ENCODE measurements around the gene TRAF3IP3.
A peak's percentile ranks its signal among the peaks of the same experiment; 100 is the strongest.

Gene TRAF3IP3

DNA sequence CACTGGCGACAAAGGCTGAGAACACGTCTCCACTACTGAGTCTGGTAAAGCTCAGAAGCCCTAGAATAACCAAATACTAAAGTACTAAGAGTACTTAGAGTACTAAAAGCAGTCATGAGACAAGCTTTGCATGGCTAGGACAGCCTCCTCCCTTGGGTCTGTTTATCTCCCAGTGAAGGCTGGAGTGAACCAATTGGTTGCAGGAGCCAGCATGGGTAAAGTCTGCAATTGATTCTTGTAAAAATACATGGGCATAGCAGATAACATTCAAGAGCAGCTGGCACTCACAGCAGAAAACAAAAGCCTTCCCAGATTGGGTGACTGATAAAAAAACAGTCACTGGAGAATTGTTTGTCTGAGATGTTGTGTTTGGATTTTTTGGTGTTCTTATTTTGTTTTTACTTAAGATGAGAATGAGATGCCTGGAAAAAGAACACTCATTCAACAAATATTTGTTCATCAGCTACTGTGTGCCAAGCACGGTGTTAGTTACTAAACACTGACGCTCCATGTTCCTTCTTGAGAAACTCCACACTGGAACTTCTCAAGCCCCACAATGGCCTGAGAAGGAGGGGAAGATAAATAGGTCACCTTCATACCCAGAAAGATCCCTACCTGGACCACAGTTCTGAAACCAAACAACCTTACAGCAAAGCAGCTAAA, 46.4 kb downstream of the TRAF3IP3 start:
- no peak for DNase-seq

GRCh38 chr1:209802780-209803152, 46.9 kb downstream of the TRAF3IP3 start:
- DNase-seq: no peak

- no peak for DNase-seq
Measured at GRCh38 chr1:209803568-209803967, 47.7 kb downstream of the TRAF3IP3 start.

DNA sequence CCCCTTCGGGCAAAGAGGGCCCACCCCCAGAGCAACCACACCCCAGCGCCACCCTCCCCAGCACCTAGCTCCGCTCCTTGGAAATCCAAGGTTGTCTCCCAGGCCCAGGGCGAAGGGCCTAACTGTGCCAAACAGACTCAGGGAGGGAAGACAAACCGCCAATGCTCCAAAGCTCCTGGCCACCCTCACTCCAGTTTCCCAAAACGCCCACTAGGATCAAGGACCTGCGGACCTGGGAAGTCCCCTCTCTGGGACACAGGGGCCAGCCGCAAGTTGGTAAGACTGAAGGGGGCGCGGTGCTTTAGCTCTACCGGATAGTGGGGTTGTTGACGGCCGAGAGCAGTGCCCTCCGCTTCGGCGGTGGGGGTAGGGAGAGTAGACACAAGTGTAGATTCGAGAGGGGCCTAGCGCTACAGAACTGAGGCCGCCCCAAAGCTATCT, 49.5 kb downstream of the TRAF3IP3 start:
- no peak for DNase-seq

GRCh38 chr1:209805875-209806760, 50.3 kb downstream of the TRAF3IP3 start, which contains the start of gene IRF6:
Gene IRF6 (minus strand): TSS chr1:209806142. CDS start chr1:209801413, 4,729 bp downstream.
- peak; percentile 42 to 76 for DNase-seq

GRCh38 chr1:209807509-209807908, 51.7 kb downstream of the TRAF3IP3 start:
- DNase-seq: no peak

- DNase-seq: no peak
Measured at GRCh38 chr1:209808059-209808581, 52.3 kb downstream of the TRAF3IP3 start.

GRCh38 chr1:209809611-209810010, 53.8 kb downstream of the TRAF3IP3 start:
- DNase-seq: no peak

- no peak for DNase-seq
Measured at GRCh38 chr1:209810783-209811182, 54.9 kb downstream of the TRAF3IP3 start.

GRCh38 chr1:209813902-209814301, 58.0 kb downstream of the TRAF3IP3 start:
- DNase-seq: no peak

GRCh38 chr1:209815490-209815889, 59.6 kb downstream of the TRAF3IP3 start:
- DNase-seq: no peak

- no peak for DNase-seq
Measured at GRCh38 chr1:209815931-209816341, 60.1 kb downstream of the TRAF3IP3 start.

DNA sequence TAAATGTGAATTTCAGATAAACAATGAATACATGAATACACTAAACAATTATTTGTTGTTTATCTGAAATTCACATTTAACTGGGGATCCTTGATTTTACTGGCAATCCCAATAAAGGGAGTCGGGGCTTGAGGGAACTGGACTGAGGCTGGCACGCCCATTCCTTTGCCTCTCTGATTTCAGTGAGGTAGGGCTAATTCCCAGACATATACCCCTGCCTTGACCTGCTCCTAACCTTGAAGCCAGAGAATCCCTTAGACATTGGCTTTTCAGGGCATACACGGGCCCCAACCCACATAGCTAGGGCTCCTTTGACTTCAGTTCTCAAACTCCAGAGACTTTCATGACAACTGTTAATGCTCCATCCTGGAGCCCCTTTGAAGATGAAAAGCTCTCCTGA, 61.1 kb downstream of the TRAF3IP3 start:
- no peak for DNase-seq

- DNase-seq: no peak
Measured at GRCh38 chr1:209817691-209818090, 61.8 kb downstream of the TRAF3IP3 start.

GRCh38 chr1:209819058-209819457, 63.2 kb downstream of the TRAF3IP3 start:
- no peak for DNase-seq

- no peak for DNase-seq
Measured at GRCh38 chr1:209820986-209821385, 65.1 kb downstream of the TRAF3IP3 start.

- no peak for DNase-seq
Measured at GRCh38 chr1:209822706-209823105, 66.9 kb downstream of the TRAF3IP3 start.

DNA sequence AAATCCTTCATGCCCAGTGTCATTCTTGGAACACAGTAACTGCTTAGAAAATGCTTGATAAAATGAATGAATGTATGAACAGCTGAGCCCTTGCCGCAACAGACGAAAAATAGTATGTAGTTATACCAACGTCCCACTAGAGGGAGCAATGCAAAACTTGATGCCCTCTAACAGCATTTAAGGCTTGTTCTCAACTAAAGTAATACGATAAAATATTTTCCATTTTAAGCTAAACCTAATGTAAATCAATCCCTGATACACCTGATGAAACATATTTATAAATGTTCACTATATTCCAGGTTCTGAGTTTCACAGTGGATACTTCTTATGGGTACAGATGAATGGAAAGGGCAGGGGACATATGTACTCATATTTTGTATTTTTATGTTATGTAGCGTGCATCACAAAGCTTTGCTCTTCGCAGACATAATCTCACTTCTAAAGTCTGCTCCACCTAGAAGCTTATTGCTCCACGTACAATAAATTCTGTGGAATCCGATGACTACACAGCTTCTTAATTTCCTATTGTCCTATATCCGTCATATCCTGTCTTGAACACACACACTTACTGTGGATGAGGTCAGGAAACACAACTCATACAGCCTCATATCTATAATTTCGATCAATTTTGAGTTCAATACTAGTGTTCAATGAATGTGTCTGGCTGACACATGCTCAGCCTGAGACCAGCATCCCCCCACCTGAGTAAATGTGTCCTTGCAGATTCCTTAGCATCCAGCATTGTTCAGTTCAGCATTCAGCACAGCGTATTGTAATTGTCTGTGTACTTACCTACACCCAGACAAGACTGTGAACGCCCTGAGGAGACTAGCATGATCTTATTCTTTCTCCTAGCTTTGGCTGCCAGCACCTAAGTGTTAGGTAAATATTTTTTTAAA, 67.5 kb downstream of the TRAF3IP3 start:
- DNase-seq: peak in 1 of 2 donors; percentile 14

DNA sequence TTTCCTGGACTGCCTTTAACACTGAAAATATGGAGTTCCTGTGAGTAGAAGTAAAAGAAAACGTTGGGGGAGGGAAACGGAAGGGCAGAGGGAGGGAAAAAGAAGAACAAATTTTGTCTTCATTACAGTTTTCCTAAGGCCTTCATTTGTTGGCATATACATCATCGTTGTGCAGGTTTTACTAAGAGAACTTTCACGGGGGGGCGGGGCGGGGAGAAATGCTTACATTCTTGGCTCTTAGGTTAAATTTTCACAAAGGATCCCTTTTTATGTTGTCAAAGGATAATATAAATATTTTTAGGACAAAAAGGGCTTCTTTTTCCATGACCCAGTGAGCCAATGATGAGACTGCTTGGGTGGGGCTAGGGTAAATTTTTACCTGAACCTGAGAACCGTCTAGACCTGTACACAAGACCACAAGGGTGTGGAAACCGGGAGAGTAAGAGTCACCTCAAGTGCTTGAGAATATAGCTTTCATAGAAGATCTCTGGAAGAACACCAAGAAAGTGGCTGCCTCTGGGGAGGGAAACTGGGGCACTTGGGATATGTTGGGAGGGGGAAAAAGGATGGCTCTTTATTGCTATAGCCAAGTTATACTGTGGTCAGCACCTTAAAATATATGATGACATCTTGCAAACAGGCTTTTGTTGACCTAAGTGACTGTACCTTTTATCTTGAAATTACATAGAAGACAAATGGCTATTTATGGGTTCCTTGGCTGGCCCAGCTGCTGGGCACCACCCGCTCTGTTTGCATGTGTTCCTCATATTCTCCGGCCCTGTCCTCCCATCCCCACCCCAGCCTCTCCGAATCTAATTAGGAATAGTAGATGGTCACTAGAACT, 70.0 kb downstream of the TRAF3IP3 start:
- no peak for DNase-seq

- DNase-seq: peak; percentile 91 to 96
Measured at GRCh38 chr1:209827384-209828262, 71.8 kb downstream of the TRAF3IP3 start, which contains the start of gene UTP25. Gene UTP25 (plus strand): TSS chr1:209827972. CDS start chr1:209828064, 92 bp downstream.

DNA sequence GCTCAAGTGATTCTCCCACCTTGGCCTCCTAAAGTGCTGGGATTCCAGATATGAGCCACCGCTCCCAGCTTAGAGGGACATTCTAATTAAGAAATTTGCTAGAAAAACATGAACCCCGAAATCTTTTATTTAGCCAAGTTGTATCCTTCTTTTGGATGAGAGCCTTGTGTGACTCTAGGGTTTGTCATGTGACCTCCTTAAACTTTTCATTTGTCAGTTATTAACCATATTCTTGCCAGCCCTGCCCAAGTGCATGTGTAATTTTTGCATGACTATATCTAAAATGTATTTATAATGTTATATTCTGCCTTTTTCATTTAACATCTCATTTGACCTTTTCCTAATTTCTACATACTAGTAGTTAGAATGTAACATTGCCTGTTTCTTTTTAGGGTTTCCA, 73.9 kb downstream of the TRAF3IP3 start:
- no peak for DNase-seq
